Femur (tissue), 1 donor: ENCODE measurements around the gene FN3K.
A peak's percentile ranks its signal among the peaks of the same experiment; 100 is the strongest.

Experiments
- DNase-seq: peaks from one replicate; pipeline ENCODE4 v3.0.0-alpha.2; 2017

The FN3K gene

GRCh38 chr17:82703935-82704865 lies 31.2 kb upstream of the FN3K start:
- no peak for DNase-seq

GRCh38 chr17:82704886-82705285 lies 30.5 kb upstream of the FN3K start:
- DNase-seq, result no peak

DNA sequence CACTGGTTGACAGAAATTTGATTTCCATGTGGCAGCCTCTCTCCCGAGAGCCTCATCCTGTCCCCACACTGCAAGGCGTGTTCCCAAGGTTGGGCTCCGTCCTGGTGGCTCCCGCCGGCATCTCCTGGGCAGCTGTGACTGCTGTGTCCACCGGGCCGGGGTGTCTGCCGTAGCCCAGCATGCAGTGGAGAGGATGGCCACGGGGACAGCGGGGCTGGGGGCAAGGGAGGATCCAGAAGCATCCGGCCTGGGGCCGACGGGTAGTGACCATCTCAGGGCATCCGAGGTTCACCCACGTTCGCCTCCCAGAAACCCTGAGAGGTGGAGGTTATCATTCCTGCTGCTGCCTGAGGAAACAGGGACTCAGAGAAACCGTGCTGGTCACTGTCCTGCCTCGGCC lies 29.7 kb upstream of the FN3K start:
- no peak for DNase-seq

- DNase-seq, result no peak
Measured at GRCh38 chr17:82709024-82709675, 26.3 kb upstream of the FN3K start.

DNA sequence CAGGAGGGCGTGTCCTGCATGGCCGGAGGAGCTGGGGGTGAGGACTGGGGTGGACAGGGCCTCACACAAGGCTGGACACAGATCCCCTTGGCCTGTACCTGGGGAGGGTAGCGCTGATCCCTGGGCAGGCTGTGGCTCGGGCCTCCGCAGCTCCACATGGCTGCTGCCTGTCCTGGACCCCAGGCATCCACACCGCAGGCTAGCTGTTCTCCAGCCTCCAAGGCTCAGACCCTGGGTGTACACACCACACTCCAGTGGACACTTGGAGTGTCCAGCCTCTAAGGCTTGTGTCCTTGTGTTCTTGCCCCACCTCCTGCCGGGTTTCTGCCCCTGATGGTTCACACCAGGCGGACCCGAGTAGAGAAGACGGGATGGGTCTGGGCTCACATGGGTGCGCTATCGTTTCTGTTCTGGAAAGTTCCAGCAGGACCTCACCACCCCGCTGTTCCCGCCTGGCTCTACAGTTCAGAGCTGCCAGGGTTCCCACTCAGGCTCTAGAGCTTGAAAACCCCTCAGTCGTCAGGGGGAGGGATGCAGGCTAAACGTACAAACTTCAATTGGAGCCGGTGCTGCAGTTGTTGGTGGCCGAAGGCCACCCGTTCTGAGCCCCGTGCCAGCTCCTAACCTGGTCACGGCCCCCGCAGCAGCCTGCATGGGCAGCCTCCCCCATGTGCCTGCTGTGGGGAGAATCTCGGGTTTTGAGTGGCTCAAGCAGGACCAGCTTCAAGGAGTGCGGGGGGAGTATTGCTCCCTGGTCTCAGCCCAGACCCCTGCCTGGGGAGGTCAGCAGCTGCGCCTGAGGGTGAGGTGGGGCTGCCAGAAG lies 25.5 kb upstream of the FN3K start:
- DNase-seq, result no peak

DNA sequence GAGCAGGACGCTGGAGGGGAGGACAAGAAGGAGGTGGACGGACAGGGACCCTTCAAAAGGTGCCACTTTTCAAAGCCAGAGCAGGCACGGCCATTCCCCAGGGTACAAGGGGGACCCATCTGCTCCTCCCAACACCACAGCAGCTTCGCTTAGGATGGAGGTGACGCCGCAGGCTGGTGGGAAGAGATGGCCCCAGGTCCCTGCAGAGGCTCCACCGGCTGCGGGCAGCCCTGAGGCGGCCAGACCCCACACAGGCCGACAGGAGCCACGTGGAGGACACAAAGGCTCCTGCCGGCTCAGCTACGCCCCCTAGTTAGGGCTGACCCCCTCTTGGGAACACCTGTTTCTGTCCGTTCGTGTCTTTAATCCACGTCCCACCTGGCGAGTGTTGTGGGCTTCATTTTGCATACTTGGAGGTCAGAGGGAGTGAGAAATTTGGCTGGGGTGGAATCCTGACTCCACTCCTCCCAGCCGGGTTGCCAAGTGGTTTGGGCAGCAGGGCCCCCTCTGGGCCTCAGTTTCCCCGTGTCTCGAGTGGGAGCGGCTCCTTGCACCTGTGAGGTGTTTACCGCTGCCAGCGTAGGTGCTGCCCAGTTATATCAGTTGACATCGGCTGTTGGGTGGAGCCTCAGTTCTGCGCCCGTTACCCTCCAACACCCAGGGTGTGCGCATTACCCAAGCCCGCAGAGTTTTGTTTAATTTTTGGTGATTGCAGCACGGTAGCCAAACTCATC lies 24.7 kb upstream of the FN3K start:
- no peak for DNase-seq

- no peak for DNase-seq
Measured at GRCh38 chr17:82713071-82713723, 22.2 kb upstream of the FN3K start.

DNA sequence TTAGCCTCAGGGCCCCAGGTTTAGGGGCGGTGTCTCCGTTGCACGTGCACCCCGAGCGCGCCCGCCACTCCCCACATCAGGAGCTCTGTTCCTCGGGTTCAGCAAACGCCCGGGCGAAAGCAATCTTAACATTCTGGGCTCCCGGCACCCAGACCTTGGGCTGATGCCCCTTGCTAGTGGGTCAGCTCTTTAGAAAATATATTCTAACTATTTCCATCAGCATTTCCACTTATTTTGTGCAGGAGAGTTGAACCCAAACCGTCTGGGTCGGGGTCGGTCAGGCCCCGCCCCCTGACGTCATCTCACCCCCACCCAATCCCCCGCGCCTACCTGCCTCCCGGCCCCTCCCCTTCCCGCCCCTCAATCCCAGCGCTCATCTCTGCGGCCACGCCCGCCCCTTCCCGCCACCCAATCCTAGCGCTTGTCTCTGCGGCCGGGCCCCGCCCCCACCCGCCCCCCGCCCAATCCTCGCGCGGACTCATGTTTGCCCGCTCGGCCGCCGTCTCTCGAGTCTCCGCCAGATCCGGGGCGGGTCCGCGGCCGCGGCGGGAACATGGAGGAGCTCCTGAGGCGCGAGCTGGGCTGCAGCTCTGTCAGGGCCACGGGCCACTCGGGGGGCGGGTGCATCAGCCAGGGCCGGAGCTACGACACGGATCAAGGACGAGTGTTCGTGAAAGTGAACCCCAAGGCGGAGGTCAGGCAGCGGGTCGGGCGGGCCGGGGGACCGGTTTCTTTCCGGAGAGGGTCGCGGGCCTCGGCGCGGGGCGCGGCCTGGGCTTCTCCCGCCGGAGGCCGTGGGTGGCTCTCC lies 19.0 kb upstream of the FN3K start, which contains the start of gene FN3KRP:
FN3KRP (plus strand) TSS at position 504 of the 808 bp plus-strand sequence; CDS start at position 554, 50 bp downstream.
- peak; percentile 98 for DNase-seq

- DNase-seq, result no peak
Measured at GRCh38 chr17:82718986-82719685, 16.3 kb upstream of the FN3K start.

DNA sequence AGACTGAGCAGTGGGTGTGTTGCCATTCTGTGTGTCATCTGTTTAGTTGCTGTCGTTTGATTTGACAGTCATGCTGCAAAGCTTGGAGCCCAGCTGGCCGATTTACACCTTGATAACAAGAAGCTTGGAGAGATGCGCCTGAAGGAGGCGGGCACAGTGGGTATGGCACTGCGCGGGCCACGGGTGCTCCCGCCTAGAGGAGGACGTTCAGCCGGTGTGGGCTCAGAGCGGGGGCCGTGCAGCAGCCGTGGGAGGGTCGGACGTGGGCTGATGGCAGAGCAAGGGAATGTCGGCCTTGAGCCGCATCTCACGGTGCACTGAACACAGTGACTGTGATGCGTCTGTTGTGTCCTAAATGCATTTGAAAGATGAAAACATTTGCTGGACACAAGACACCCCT lies 15.2 kb upstream of the FN3K start:
- DNase-seq, result no peak

DNA sequence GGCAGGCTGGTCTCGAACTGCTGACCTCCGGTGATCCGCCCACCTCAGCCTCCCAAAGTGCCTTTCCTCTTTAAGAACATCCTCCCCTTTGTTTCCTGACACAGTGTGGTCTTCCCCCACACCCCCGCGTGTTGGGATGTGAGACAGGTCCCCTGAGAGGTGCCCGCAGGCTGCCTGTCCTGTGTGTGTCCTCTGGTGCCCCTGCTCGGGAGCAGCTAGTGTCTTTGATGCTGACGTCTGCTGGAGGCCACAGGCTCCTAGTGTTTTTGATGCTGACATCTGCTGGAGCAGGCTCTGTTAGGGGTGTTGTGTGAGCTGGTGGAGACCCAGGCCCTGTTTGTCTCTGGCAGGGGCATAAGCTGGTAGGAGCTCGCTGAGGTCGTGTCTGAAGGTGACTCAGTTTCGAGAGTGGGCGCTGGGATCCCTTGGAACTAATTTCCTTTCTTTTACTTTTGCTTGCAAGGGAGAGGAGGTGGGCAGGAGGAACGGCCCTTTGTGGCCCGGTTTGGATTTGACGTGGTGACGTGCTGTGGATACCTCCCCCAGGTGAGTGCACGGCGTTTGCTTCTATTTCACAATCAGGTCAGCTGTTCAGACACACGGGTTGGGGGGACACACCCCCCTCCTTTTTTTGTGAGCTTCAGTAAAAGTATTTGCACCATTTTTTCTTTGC lies 12.9 kb upstream of the FN3K start:
- no peak for DNase-seq

DNA sequence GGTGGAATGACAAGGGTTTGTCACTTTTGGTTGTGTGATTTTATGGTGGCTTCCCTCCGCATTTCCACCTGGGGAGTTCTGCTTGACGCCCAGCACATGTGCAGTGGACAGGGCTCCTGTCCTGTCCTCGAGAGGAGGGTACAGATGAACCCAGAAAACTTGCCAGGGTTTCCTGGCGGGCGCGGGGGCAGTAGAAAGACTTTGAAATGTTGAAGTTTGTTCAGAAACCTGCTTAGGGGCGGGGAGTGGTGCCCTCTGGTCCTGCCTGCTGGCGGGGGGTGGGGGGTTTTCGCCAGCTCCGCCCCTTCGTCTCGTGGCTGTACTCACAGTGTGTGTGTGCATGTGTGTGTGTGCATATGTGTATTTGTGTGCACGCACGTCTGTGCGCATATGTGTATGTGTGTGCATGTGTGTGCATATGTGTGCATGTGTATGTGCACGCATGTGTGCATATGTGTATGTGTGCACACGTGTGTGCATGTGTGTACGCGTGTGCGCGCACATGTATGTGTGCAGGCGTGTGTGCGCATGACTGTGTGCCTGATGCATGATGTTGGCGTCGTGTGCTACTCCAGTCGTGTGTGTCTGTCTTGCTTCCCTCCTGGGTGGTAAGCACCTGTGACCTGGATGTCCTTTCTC lies 12.1 kb upstream of the FN3K start:
- no peak for DNase-seq

GRCh38 chr17:82726427-82726826 lies 9.0 kb upstream of the FN3K start:
- no peak for DNase-seq

GRCh38 chr17:82729479-82730260 lies 5.7 kb upstream of the FN3K start:
- DNase-seq, result no peak

- DNase-seq, result no peak
Measured at GRCh38 chr17:82732118-82732743, 3.2 kb upstream of the FN3K start.

GRCh38 chr17:82736511-82737185 lies 1.2 kb downstream of the FN3K start:
- no peak for DNase-seq
